HG02870 (cell line): ENCODE results near the gene CHKA.
A peak's percentile ranks its signal among the peaks of the same experiment; 100 is the strongest.

ENCODE experiments used
- ATAC-seq: cut with Tn5 transposase; IDR thresholded peaks from one replicate; pipeline ENCODE4 v1.9.1; 2021; ENCODE audit warnings: mild to moderate bottlenecking, moderate library complexity; ENCODE audit not compliant: unreplicated experiment

CHKA gene

GRCh38 chr11:68036717-68037239 is 84.4 kb downstream of the CHKA start:
- ATAC-seq = no peak

- no peak for ATAC-seq
Measured at GRCh38 chr11:68036141-68036716, 85.0 kb downstream of the CHKA start.

GRCh38 chr11:68035266-68035876 is 85.8 kb downstream of the CHKA start:
- ATAC-seq = no peak

- no peak for ATAC-seq
Measured at GRCh38 chr11:68033708-68034045, 87.5 kb downstream of the CHKA start.

- no peak for ATAC-seq
Measured at GRCh38 chr11:68032997-68033707, 88.0 kb downstream of the CHKA start.

GRCh38 chr11:68032003-68032402 is 89.2 kb downstream of the CHKA start:
- ATAC-seq = no peak

GRCh38 chr11:68031144-68031464 is 90.1 kb downstream of the CHKA start:
- no peak for ATAC-seq

GRCh38 chr11:68030318-68031143 is 90.7 kb downstream of the CHKA start, which contains the start of gene NDUFS8:
TSS of gene NDUFS8 (plus strand) at chr11:68030681. CDS start at chr11:68032152, 1,471 bp downstream.
- peak; percentile 92 for ATAC-seq

GRCh38 chr11:68028802-68029545 is 92.2 kb downstream of the CHKA start:
- ATAC-seq = no peak

- no peak for ATAC-seq
Measured at GRCh38 chr11:68027667-68028066, 93.5 kb downstream of the CHKA start.

GRCh38 chr11:68026391-68027105 is 94.6 kb downstream of the CHKA start:
- ATAC-seq = no peak

- no peak for ATAC-seq
Measured at GRCh38 chr11:68025047-68025446, 96.1 kb downstream of the CHKA start.

- no peak for ATAC-seq
Measured at GRCh38 chr11:68024508-68024907, 96.7 kb downstream of the CHKA start.

- ATAC-seq = no peak
Measured at GRCh38 chr11:68022531-68022930, 98.7 kb downstream of the CHKA start.

- ATAC-seq = no peak
Measured at GRCh38 chr11:68021167-68021787, 99.9 kb downstream of the CHKA start.

- no peak for ATAC-seq
Measured at GRCh38 chr11:68020575-68020974, 100.6 kb downstream of the CHKA start.

GRCh38 chr11:68019486-68019885 is 101.7 kb downstream of the CHKA start:
- ATAC-seq = no peak

- no peak for ATAC-seq
Measured at GRCh38 chr11:68018730-68019190, 102.4 kb downstream of the CHKA start.

GRCh38 chr11:68017980-68018729 is 103.0 kb downstream of the CHKA start:
- ATAC-seq = no peak
